ENCODE results near the gene CISD3.
A peak's percentile ranks its signal among the peaks of the same experiment; 100 is the strongest.

Gene CISD3

DNA sequence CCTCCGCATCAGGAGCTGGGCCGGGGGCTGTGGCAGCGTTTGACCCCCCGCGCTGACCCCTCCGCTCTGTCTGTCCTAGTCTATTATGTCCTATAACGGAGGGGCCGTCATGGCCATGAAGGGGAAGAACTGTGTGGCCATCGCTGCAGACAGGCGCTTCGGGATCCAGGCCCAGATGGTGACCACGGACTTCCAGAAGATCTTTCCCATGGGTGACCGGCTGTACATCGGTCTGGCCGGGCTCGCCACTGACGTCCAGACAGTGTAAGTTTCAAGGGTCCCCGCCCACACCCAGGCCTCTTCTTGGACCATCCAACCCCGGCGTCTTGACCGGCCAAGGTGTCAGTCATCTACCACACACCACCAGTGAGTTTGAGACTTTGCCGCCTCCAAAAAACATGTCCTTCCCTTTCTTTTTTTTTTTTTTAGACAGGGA lies 22.9 kb downstream of the CISD3 start:
- TF ChIP-seq, protein P1, sequence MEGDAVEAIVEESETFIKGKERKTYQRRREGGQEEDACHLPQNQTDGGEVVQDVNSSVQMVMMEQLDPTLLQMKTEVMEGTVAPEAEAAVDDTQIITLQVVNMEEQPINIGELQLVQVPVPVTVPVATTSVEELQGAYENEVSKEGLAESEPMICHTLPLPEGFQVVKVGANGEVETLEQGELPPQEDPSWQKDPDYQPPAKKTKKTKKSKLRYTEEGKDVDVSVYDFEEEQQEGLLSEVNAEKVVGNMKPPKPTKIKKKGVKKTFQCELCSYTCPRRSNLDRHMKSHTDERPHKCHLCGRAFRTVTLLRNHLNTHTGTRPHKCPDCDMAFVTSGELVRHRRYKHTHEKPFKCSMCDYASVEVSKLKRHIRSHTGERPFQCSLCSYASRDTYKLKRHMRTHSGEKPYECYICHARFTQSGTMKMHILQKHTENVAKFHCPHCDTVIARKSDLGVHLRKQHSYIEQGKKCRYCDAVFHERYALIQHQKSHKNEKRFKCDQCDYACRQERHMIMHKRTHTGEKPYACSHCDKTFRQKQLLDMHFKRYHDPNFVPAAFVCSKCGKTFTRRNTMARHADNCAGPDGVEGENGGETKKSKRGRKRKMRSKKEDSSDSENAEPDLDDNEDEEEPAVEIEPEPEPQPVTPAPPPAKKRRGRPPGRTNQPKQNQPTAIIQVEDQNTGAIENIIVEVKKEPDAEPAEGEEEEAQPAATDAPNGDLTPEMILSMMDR (conservative IDR thresholded peaks at IDR 0.05; ENCODE audit: control insufficient read depth, insufficient read depth, low read depth, low read length): no peak
- no peak for DNase-seq (ENCODE audit: low read depth)
- peak overlapping the region; percentile 85 for H3K4me3 ChIP-seq (ENCODE audit: control insufficient read depth, low read depth, low read length)

GRCh38 chr17:38761612-38762011 lies 31.5 kb downstream of the CISD3 start:
- DNase-seq (ENCODE audit: low read depth): peak; percentile 45
- no peak overlapping the region for H3K4me3 ChIP-seq (ENCODE audit: control insufficient read depth, low read depth, low read length)
- TF ChIP-seq, protein P1 (conservative IDR thresholded peaks at IDR 0.05; ENCODE audit: control insufficient read depth, insufficient read depth, low read depth, low read length): peak; percentile 42

DNA sequence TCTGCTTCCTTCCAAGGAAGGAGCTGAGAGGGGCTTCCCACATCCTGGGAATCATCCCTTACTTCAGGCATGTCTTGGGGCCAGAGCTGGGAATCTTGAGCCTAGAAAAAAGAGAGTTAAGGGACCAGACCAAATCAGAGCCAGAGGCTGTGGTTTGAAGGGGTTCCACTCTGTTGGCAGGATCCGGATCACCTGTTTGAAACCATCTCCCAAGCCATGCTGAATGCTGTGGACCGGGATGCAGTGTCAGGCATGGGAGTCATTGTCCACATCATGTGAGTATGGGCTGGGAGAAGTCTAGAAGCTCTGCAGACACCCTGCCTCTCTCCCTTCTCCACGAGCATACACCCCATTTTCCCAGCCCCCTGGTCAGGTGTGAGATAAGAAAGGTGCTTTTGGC lies 32.1 kb downstream of the CISD3 start:
- DNase-seq (ENCODE audit: low read depth): no peak
- no peak overlapping the region for H3K4me3 ChIP-seq (ENCODE audit: control insufficient read depth, low read depth, low read length)
- TF ChIP-seq, protein P1 (conservative IDR thresholded peaks at IDR 0.05; ENCODE audit: control insufficient read depth, insufficient read depth, low read depth, low read length): no peak

GRCh38 chr17:38766341-38766740 lies 36.2 kb downstream of the CISD3 start:
- no peak overlapping the region for H3K4me3 ChIP-seq (ENCODE audit: control insufficient read depth, low read depth, low read length)
- TF ChIP-seq, protein P1 (conservative IDR thresholded peaks at IDR 0.05; ENCODE audit: control insufficient read depth, insufficient read depth, low read depth, low read length): no peak

DNA sequence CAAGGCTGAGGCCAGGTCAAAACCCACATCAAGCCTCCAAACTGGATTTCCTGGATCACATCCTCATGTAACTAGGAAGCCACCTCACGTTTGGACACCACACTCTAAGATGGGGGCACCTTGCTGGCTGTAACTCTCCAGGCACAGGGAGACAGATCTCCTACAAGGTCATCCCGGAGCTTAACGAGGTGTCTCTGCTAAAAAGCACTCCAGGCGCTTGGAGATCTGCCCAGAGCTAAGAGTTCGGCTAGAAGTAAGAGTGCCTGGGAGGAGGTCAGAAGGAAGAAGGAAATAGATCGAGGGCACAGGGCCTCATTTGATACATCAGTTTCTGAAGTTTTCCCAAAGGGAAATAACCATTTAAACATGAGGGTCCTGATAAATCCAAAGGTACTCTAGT lies 38.3 kb downstream of the CISD3 start:
- H3K4me3 ChIP-seq (ENCODE audit: control insufficient read depth, low read depth, low read length): no peak overlapping the region
- TF ChIP-seq, protein P1 (conservative IDR thresholded peaks at IDR 0.05; ENCODE audit: control insufficient read depth, insufficient read depth, low read depth, low read length): no peak
- no peak for DNase-seq (ENCODE audit: low read depth)

More at GRCh38 chr17:38766341-38766740, 36.2 kb downstream of the CISD3 start:
- DNase-seq (ENCODE audit: low read depth): no peak

- no peak overlapping the region for H3K4me3 ChIP-seq (ENCODE audit: control insufficient read depth, low read depth, low read length)
- no peak for DNase-seq (ENCODE audit: low read depth)
- TF ChIP-seq, protein P1 (conservative IDR thresholded peaks at IDR 0.05; ENCODE audit: control insufficient read depth, insufficient read depth, low read depth, low read length): no peak
Measured at GRCh38 chr17:38773258-38773657, 43.1 kb downstream of the CISD3 start.

Measured in fibroblast of mammary gland (primary cell).